OCI-LY1 (cell line): ENCODE measurements around the gene TLE2.

ENCODE experiments used
- CTCF ChIP-seq: fragments of 200-600 bp; sonication (generic), shearing (Covaris generic); IDR thresholded peaks from 2 replicates; pipeline ENCODE4 v1.5.1; 2017; ENCODE audit warnings: mild to moderate bottlenecking, antibody characterized with exemption, low read length, moderate library complexity, mixed read lengths
- EZH2 ChIP-seq: fragments of 200-600 bp; sonication (generic), shearing (Covaris generic); IDR thresholded peaks from 2 replicates; pipeline ENCODE4 v1.8.0; 2017; ENCODE audit warnings: borderline replicate concordance, mixed run types, mild to moderate bottlenecking, antibody characterized with exemption, low read length, moderate library complexity, mixed read lengths

- TF ChIP-seq CTCF (no peak), EZH2 (no peak)
Observed at GRCh38 chr19:3034406-3034655, 5.3 kb upstream of the TLE2 start.
